HG03575 (cell line): ENCODE measurements around the gene NTRK2.

Experiments
- ATAC-seq: cut with Tn5 transposase; IDR thresholded peaks from one replicate; pipeline ENCODE4 v1.9.1; 2021; ENCODE audit not compliant: unreplicated experiment, insufficient number of reproducible peaks, low FRiP score; ENCODE audit errors: extremely low read depth

Gene NTRK2

GRCh38 chr9:84669288-84670137 is at the start of gene NTRK2:
Gene NTRK2, plus strand, starts transcription at chr9:84669729. Its CDS starts 1,020 bp downstream, at chr9:84670749.
- no peak for ATAC-seq

DNA sequence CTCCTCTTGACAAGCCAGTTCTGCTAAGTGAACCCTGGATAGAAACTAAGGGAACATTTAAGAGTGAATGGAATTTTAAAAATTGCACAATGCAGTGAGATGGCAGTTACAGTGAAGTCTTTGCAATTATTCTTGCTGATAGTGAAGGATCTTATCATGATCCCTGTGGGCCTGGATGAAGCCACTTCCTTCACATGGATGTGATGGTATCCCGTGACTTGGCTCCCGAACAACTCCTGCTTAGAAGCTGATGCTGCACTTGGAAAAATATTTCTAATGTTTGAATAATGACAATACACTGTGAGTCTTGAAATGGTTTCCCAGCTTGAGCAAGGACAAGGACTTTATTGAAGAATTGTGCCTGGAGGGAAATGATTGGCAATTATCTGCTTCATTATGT is 49.2 kb upstream of the NTRK2 start:
- ATAC-seq, result no peak

GRCh38 chr9:84621811-84622210 is 47.7 kb upstream of the NTRK2 start:
- no peak for ATAC-seq

GRCh38 chr9:84622981-84623380 is 46.5 kb upstream of the NTRK2 start:
- no peak for ATAC-seq

DNA sequence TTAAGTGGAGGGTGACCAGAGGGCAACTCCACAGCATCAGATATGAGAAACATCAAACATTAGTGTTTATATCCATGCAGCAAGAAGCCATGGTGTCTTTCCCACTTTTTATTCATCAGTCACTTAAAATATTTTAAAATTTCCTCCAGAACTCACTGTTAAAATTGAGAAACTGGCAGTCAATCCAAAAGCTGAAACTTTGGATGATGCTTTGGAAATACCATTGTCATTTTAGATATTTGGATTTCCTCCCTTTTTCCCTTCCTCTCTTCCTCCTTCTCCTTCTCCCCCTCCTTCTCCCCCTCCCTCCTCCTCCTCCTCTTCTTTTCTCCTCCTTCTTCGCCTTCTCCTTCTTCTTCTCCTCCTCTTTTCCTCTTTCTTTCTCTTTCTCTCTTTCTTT is 33.1 kb upstream of the NTRK2 start:
- ATAC-seq, result no peak

DNA sequence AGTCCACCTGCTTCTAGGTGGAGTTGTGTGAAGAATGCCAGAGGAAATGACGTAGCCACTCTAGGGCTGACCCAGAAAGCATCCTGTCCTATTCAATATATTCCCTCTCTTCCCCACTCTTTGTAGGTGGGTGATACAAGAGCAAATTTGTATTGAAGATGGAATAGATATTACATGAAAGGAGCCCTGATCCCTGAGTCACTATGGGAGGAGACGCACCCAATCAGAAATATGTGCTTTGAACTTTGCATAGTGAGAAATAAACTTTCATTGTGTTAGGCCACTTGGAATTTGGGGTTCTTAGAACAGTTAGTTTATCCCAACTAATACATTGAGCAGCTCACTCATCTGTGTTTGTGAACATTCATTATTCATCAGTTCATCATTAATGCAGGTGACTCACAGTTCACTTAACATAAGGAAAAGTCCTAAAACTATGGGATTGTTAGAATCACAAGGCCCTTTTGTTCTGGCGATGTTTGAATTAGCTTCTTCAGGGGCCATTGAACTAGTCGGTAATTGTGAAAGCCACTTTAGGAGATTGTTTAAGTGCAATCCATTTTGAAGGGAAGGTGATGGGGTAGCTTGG is 26.9 kb upstream of the NTRK2 start:
- ATAC-seq, result no peak

DNA sequence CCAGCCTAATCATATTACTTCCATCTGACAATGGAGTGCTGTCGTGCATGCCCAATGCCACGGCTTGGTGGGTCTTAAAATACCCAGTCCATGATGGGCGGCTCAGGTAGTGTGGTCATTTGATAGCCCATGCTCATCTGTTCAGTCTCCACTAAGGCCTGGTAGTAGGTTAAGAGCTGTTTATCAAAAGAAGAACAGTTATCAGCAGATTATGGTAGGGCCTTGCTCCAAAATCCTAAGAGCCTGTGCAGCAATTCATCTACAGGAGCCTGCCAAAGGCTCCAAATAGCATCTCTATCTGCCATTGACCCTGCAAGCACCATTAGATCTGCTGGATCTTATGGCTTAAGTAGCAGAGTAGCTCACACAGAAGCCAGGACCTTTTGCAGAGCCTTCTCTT is 21.8 kb upstream of the NTRK2 start:
- ATAC-seq, result no peak

DNA sequence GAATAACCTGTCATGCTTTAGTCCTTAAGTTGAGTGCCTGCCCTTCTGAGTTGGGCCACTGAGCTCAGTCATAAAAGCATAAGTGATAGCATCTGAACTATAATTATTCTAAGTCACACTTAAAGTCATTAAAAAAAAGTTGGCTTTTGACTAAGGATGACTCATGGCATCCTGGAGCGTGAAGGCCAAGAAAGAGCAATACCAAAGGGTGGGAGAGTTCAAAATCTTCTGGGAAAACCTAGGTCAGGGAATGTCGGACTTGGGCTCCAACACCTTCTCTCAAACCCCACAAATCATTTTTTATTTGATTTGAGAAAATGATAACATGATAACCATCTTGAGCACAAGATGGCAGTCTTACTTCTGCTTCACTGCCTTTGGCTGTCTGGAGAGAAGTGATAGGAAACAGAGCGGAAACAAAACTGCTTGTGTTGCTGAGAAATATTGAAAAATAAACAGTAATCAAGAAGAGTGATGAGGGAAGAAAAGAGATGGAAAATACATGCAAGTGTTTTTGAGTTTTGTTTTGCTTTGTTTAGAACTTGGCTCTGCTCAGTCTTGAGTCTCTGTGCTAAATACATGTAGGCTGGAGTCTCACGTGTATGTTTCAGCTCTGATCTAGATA is 16.9 kb upstream of the NTRK2 start:
- ATAC-seq, result no peak

DNA sequence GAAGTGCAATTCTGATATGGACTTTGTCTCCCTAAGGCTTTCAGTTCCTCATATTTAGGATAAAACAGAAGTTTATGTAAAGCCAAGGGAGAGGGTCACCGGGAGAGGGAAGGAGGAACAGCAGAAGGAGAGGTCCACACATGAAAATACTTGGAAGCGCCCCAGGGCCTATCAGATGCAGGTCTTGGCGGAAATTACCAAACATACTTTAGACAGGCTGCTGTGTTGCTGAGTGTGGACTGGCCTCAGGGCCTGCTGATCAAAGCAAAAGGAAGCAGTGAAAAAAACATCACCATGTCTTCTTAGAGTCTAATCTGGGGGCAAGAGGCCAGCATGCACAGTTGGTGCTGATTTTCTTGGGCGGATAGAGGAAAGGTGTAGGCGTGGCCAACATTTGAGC is 14.1 kb upstream of the NTRK2 start:
- no peak for ATAC-seq

DNA sequence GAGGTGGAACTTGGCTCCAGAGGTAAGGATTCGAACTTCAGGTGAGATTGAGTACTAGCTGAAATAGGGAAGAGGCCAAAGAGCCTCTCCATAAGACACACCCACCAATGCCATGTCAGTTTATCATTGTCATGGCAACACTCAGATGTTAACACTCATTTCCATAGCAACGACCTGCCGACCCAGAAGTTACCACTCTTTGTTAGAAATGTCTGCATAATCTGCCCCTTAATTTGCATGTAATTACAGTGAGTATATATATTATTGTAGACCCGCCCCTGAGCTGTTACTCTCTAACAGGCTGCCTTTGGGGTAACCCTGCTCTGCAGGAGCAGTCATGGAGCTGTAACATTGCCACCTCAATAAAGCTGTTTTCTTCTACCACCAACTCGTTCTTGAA is 10.2 kb upstream of the NTRK2 start:
- no peak for ATAC-seq

DNA sequence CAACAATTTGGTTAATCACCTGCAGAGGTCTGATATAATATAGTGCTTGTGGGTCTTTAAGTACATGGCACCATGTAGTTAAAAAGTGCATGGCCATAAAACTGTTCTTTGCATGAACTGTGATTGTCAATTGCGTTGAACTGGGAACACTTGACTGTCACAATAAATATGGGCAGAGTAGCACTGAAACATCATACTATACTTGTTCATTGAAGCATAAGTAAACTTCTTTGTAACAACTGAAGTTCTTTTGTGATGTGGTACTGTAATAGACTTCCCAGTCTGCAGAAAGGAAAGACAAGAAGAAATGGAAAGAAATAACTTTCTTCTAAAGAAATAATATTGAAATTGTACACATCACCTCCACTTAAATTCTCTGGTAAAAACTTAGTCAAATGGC is 9.8 kb upstream of the NTRK2 start:
- ATAC-seq, result no peak

DNA sequence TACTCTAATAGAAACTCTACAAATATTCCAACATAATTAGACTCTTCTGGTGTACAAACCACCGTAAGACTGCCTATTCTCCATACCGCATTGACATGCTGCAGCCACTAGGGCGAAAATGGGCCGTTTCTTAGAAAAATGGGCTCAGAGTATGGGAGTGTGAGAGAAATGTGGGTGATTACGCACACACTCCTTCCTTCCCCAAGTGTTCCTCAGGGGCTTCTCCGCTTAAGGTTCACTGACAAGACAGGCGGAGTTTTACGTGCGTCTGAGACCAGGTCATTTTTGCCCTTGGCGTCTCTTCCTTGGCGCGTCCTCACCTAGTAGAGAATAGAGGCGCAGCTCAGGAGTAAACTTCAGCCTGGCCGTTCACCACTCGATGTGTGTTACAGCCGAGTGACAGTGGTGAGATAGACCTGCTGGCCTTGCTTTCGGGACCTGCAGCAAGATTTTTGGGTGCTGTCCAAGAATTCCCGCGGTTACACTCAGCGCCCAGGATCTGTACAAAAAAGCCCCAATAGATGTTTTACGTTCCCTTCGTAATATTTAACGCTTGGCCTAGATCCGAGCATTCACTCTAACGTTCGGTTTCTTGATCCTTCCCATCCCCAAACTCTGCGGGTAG is 1.8 kb upstream of the NTRK2 start:
- ATAC-seq, result no peak

GRCh38 chr9:84668196-84669012 is 1.1 kb upstream of the NTRK2 start:
- no peak for ATAC-seq

- ATAC-seq, result no peak
These were observed 579 bp upstream of the NTRK2 start for GRCh38 chr9:84669013-84669287.

DNA sequence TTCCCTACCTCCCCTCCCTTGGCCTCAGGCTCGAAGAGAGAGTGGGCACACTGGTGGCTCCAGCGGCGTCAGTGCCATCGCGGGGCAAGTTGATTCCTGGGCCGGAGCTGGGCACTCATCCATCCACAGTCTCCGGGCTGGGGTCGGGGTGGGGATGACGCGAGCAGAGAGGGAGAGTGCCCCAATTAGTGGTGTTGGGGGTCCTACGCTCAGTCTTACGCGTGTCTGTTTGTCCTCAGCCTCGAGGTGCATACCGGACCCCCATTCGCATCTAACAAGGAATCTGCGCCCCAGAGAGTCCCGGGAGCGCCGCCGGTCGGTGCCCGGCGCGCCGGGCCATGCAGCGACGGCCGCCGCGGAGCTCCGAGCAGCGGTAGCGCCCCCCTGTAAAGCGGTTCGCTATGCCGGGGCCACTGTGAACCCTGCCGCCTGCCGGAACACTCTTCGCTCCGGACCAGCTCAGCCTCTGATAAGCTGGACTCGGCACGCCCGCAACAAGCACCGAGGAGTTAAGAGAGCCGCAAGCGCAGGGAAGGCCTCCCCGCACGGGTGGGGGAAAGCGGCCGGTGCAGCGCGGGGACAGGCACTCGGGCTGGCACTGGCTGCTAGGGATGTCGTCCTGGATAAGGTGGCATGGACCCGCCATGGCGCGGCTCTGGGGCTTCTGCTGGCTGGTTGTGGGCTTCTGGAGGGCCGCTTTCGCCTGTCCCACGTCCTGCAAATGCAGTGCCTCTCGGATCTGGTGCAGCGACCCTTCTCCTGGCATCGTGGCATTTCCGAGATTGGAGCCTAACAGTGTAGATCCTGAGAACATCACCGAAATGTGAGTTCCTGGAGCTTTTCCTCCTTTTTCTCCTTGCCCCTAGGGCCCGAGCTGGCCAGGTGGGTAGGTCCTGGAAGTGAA is 861 bp downstream of the NTRK2 start:
- ATAC-seq, result no peak

GRCh38 chr9:84671586-84672521 is 2.3 kb downstream of the NTRK2 start:
- no peak for ATAC-seq

GRCh38 chr9:84673806-84674205 is 4.3 kb downstream of the NTRK2 start:
- no peak for ATAC-seq
